Nephron progenitor cell (in vitro differentiated cells): ENCODE results near the gene LRRC17.

ENCODE experiments used
- DNase-seq: peaks from one replicate; pipeline ENCODE4 v3.0.0; 2021
- H3K27ac Mint-ChIP-seq: 2 replicates; pipeline ENCODE4 v1.8.0; 2021; ENCODE audit warnings: mild to moderate bottlenecking, moderate library complexity, mixed read lengths
- H3K27me3 Mint-ChIP-seq: 2 replicates; pipeline ENCODE4 v1.8.0; 2021; ENCODE audit warnings: mild to moderate bottlenecking, low read depth, mixed read lengths; ENCODE audit not compliant: poor library complexity
- H3K36me3 Mint-ChIP-seq: 2 replicates; pipeline ENCODE4 v1.8.0; 2021; ENCODE audit warnings: low read depth, mixed read lengths
- H3K4me1 Mint-ChIP-seq: 2 replicates; pipeline ENCODE4 v1.8.0; 2021; ENCODE audit warnings: mixed read lengths
- H3K4me3 Mint-ChIP-seq: 2 replicates; pipeline ENCODE4 v1.8.0; 2021; ENCODE audit warnings: mild to moderate bottlenecking, moderate library complexity, mixed read lengths
- H3K9me3 Mint-ChIP-seq: 2 replicates; pipeline ENCODE4 v1.8.0; 2021; ENCODE audit warnings: mild to moderate bottlenecking, moderate library complexity, mixed read lengths
- TF ChIP-seq, protein P1 (sequence below): fragments of 200-600 bp; sonication (generic); IDR thresholded peaks from 2 replicates; pipeline ENCODE4 v1.5.0; 2021; ENCODE audit warnings: antibody characterized with exemption

Gene LRRC17

DNA sequence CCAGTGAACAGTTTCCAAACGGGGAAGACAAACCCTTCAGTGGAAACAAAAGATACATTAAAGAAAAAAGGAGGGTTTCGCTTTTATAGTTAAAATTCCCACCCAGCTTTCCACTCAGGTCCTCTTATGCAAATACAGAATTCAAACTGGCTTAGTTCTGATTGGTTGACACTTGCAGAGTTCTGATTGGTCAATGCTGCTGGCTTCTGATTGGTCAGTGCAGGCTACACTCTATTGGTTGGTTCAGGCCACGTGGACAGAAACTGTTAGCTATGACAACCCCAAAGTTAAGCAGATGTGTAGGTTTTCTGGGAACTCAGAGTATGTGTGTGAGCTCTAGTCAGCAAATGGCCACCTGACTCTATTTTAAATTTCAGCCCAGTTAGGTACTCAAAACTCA is 81.8 kb downstream of the LRRC17 start:
- peaks cover 11% of the 10 kb centered on the region for H3K4me1 Mint-ChIP-seq
- H3K9me3 Mint-ChIP-seq = peaks cover 11% of the 10 kb centered on the region
- TF ChIP-seq, protein P1, sequence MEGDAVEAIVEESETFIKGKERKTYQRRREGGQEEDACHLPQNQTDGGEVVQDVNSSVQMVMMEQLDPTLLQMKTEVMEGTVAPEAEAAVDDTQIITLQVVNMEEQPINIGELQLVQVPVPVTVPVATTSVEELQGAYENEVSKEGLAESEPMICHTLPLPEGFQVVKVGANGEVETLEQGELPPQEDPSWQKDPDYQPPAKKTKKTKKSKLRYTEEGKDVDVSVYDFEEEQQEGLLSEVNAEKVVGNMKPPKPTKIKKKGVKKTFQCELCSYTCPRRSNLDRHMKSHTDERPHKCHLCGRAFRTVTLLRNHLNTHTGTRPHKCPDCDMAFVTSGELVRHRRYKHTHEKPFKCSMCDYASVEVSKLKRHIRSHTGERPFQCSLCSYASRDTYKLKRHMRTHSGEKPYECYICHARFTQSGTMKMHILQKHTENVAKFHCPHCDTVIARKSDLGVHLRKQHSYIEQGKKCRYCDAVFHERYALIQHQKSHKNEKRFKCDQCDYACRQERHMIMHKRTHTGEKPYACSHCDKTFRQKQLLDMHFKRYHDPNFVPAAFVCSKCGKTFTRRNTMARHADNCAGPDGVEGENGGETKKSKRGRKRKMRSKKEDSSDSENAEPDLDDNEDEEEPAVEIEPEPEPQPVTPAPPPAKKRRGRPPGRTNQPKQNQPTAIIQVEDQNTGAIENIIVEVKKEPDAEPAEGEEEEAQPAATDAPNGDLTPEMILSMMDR = no peak
- peaks cover 10% of the 10 kb centered on the region for H3K36me3 Mint-ChIP-seq
- no peaks in the 10 kb centered on the region for H3K27me3 Mint-ChIP-seq
- DNase-seq = no peak
- no peak overlapping the region for H3K4me3 Mint-ChIP-seq
- H3K27ac Mint-ChIP-seq = no peak overlapping the region
